HCT116 (cell line): ENCODE results near the gene GSG1L. TPM values are rescaled to one million over a fixed set of nuclear protein-coding genes. Genes with fewer than 3 reads are reported as not detected.

ENCODE experiments used
- ATAC-seq: fragments of 200-7000 bp; cut with Tn5 transposase; 2 replicates; pipeline ENCODE4 v1.9.1; 2020; ENCODE audit warnings: mild to moderate bottlenecking, moderate library complexity
- BruUV-seq: library from RNA; stranded (reverse); fragments of 400-500 nt; replicated peaks from 2 replicates; lab custom pipeline; 2021; lab: Mats Ljungman, UMichigan
- CTCF ChIA-PET: fragments of 300-600 bp; sonication (Branson Sonifier 250); formaldehyde crosslinking; loops from one replicate; lab custom pipeline; 2021; ENCODE audit warnings: antibody characterized with exemption; lab: Charles Lee
- POLR2A ChIA-PET: fragments of 300-600, 350-600 bp; sonication (Branson Sonifier 250); formaldehyde crosslinking; loops from one replicate; lab custom pipeline; 2021; ENCODE audit warnings: antibody characterized with exemption; lab: Charles Lee
- RAD21 ChIA-PET, 2 experiments: fragments of 300-600 bp; sonication (Branson Sonifier 250); formaldehyde crosslinking; loops; one replicate each; lab custom pipeline; 2023; ENCODE audit warnings: low total read pairs in 2 of 2; ENCODE audit not compliant: uncharacterized antibody in 2 of 2, unreplicated experiment in 2 of 2, low non-redundant PET in 1 of 2; lab: Charles Lee
- DNase-seq: peaks from one replicate; pipeline ENCODE4 v3.0.0-alpha.2; 2010; ENCODE audit warnings: low read depth, low spot score
- H2AFZ ChIP-seq: fragments of 200-600 bp; shearing (Covaris generic), sonication (generic); 2 replicates; pipeline ENCODE4 v1.6.1; 2017; ENCODE audit warnings: low read depth, mixed run types, mixed read lengths, antibody characterized with exemption, low read length; ENCODE audit not compliant: poor library complexity, severe bottlenecking
- H3K27ac ChIP-seq: 2 replicates; pipeline ENCODE4 v1.5.1; 2012; ENCODE audit warnings: low read depth, low read length
- H3K27me3 ChIP-seq: fragments of 200-600 bp; sonication (generic); 2 replicates; pipeline ENCODE4 v1.6.1; 2016; ENCODE audit warnings: mixed run types, low read length, mixed read lengths; ENCODE audit not compliant: insufficient read depth
- H3K36me3 ChIP-seq, 2 experiments: fragments of 200-500 bp in 1 of 2; fragments of 200-600 bp in 1 of 2; sonication (Bioruptor generic) in 1 of 2; sonication (generic) in 1 of 2; 2 replicates each; pipeline versions ENCODE4 v1.5.1 to v1.6.1; 2014 to 2016; ENCODE audit warnings: low read length in 2 of 2, inconsistent platforms in 1 of 2, mixed read lengths in 1 of 2, mixed run types in 1 of 2; ENCODE audit not compliant: insufficient read depth in 2 of 2, control insufficient read depth in 1 of 2
- H3K4me1 ChIP-seq, 2 experiments: fragments of 200-600 bp in 1 of 2; sonication (generic) in 1 of 2; 2 replicates each; pipeline versions ENCODE4 v1.5.1 to v1.6.1; 2012 to 2017; ENCODE audit warnings: low read length in 2 of 2, inconsistent platforms in 1 of 2, mild to moderate bottlenecking in 1 of 2, mixed read lengths in 1 of 2, mixed run types in 1 of 2, moderate library complexity in 1 of 2; ENCODE audit not compliant: insufficient read depth in 2 of 2, control insufficient read depth in 1 of 2
- H3K4me2 ChIP-seq: fragments of 200-600 bp; sonication (generic); 2 replicates; pipeline ENCODE4 v1.6.1; 2017; ENCODE audit warnings: mixed run types, low read length, mixed read lengths
- H3K4me3 ChIP-seq, 2 experiments: fragments of 200-600 bp in 1 of 2; sonication (generic) in 1 of 2; replicated peaks in 1 of 2; 2 replicates each; pipeline ENCODE4 v1.5.1; 2011 to 2016; ENCODE audit warnings: low read length in 2 of 2, control low read depth in 1 of 2, low read depth in 1 of 2, mild to moderate bottlenecking in 1 of 2, mixed read lengths in 1 of 2, mixed run types in 1 of 2
- H3K79me2 ChIP-seq: fragments of 200-600 bp; sonication (generic); 2 replicates; pipeline ENCODE4 v1.6.1; 2017; ENCODE audit warnings: mild to moderate bottlenecking, mixed run types, low read length, moderate library complexity, mixed read lengths; ENCODE audit not compliant: insufficient read depth
- H3K9ac ChIP-seq: fragments of 200-600 bp; sonication (generic); 2 replicates; pipeline ENCODE4 v1.6.1; 2016; ENCODE audit warnings: low read length, mixed read lengths
- H3K9me2 ChIP-seq: fragments of 200-600 bp; sonication (generic), shearing (Covaris generic); 2 replicates; pipeline ENCODE4 v1.6.1; 2017; ENCODE audit warnings: mixed run types, mild to moderate bottlenecking, moderate library complexity; ENCODE audit not compliant: insufficient read depth
- H3K9me3 ChIP-seq, 2 experiments: fragments of 200-500 bp in 1 of 2; fragments of 200-600 bp in 1 of 2; sonication (Bioruptor generic) in 1 of 2; sonication (generic) in 1 of 2; 2 replicates each; pipeline ENCODE4 v1.6.1; 2014 to 2017; ENCODE audit warnings: low read length in 2 of 2, mixed read lengths in 2 of 2, inconsistent platforms in 1 of 2, low read depth in 1 of 2, mild to moderate bottlenecking in 1 of 2, mixed run types in 1 of 2, moderate library complexity in 1 of 2; ENCODE audit not compliant: control insufficient read depth in 1 of 2, insufficient read depth in 1 of 2
- H4K20me1 ChIP-seq: fragments of 200-600 bp; sonication (generic), shearing (Covaris generic); 2 replicates; pipeline ENCODE4 v1.6.1; 2017; ENCODE audit warnings: mixed run types, mild to moderate bottlenecking, moderate library complexity; ENCODE audit not compliant: insufficient read depth
- CBX3 ChIP-seq: IDR thresholded peaks from 2 replicates; pipeline ENCODE4 v1.6.1; 2012; ENCODE audit warnings: low read depth
- CTCF ChIP-seq, 3 experiments: fragments of 200-600 bp in 1 of 3; sonication (generic) in 1 of 3; IDR thresholded peaks in 2 of 3; conservative IDR thresholded peaks in 1 of 3; 2 replicates each; pipeline ENCODE4 v1.5.1; 2012 to 2017; ENCODE audit warnings: low read depth in 2 of 3, low read length in 2 of 3, antibody characterized with exemption in 1 of 3, borderline replicate concordance in 1 of 3, control low read depth in 1 of 3, mild to moderate bottlenecking in 1 of 3, mixed read lengths in 1 of 3, mixed run types in 1 of 3, moderate library complexity in 1 of 3; ENCODE audit not compliant: insufficient read depth in 1 of 3
- EGR1 ChIP-seq: IDR thresholded peaks from 2 replicates; pipeline ENCODE4 v1.6.1; 2012; ENCODE audit warnings: low read depth
- EZH2phosphoT487 ChIP-seq: fragments of 200-600 bp; IDR thresholded peaks from 2 replicates; pipeline ENCODE4 v1.6.1; 2018; ENCODE audit warnings: antibody characterized with exemption, borderline replicate concordance
- FOSL1 ChIP-seq: IDR thresholded peaks from 2 replicates; pipeline ENCODE4 v1.6.1; 2012; ENCODE audit warnings: low read depth
- JUND ChIP-seq: IDR thresholded peaks from 2 replicates; pipeline ENCODE4 v1.6.1; 2012
- RAD21 ChIP-seq: IDR thresholded peaks from 2 replicates; pipeline ENCODE4 v1.6.1; 2012; ENCODE audit warnings: low read depth, mild to moderate bottlenecking
- REST ChIP-seq: IDR thresholded peaks from 2 replicates; pipeline ENCODE4 v1.6.1; 2012; ENCODE audit warnings: low read depth
- TCF7L2 ChIP-seq: IDR thresholded peaks from 2 replicates; pipeline ENCODE4 v1.7.0; 2011; ENCODE audit warnings: borderline replicate concordance, inconsistent platforms; ENCODE audit not compliant: insufficient read depth, insufficient read length; ENCODE audit errors: extremely low read depth
- YY1 ChIP-seq: IDR thresholded peaks from 2 replicates; pipeline ENCODE4 v1.6.1; 2011; ENCODE audit warnings: low read length, low read depth, moderate library complexity, mild to moderate bottlenecking; ENCODE audit not compliant: insufficient replicate concordance; ENCODE audit errors: extremely low read depth
- ZBTB33 ChIP-seq: IDR thresholded peaks from 2 replicates; pipeline ENCODE4 v1.6.1; 2011; ENCODE audit warnings: mild to moderate bottlenecking, low read length, moderate library complexity; ENCODE audit not compliant: insufficient replicate concordance; ENCODE audit errors: extremely low read depth
- ZFX ChIP-seq: fragments of 450-650 bp; IDR thresholded peaks from 2 replicates; pipeline ENCODE4 v1.6.1; 2017
- intact Hi-C: fragments of 100-400 bp; cut with micrococcal nuclease; formaldehyde crosslinking; loops from 2 replicates; pipeline ENCODE4 v1.10.0; 2022
- total RNA-seq: library from RNA; stranded (reverse); gene quantifications from one replicate; pipeline ENCODE4 v1.2.1, GENCODE V29; 2021; ENCODE audit not compliant: unreplicated experiment

The GSG1L gene
- total RNA-seq, 1 experiment from 2014 or later = not detected

GRCh38 chr16:27911486-27911885, 152.0 kb downstream of the GSG1L start:
- no peak overlapping the region for H3K27ac ChIP-seq
- H3K27me3 ChIP-seq = peaks cover 18% of the 10 kb centered on the region
- H3K4me3 ChIP-seq = no peak overlapping the region
- H3K9me2 ChIP-seq = no peaks in the 10 kb centered on the region
- no peak for ATAC-seq
- H3K4me2 ChIP-seq = no peak overlapping the region
- intact Hi-C loops = loop anchor here (10.0 kb wide), 1 partner anchor 117 kb away; no protein-coding TSS in a partner anchor
- no TSS peak for BruUV-seq
- ChIA-PET POLR2A (no interaction called here), RAD21 (no interaction called here), CTCF (no interaction called here)
- TF ChIP-seq ZFX = no peak
- TF ChIP-seq TCF7L2 = no peak
- TF ChIP-seq REST = no peak
- no peak for TF ChIP-seq CBX3
- TF ChIP-seq YY1 = no peak
- TF ChIP-seq EZH2phosphoT487 = no peak
- TF ChIP-seq FOSL1 = no peak
- no peak for TF ChIP-seq CTCF (IDR thresholded peaks at IDR 0.05 in 2 of 3, conservative IDR thresholded peaks at IDR 0.05 in 1 of 3; ENCODE audit: borderline replicate concordance in 1 of 3, insufficient read depth in 1 of 3, low read depth in 2 of 3, low read length in 2 of 3)
- no peak for TF ChIP-seq EGR1
- no peak for TF ChIP-seq RAD21
- no peak for TF ChIP-seq JUND
- TF ChIP-seq ZBTB33 = no peak
- H4K20me1 ChIP-seq = no peaks in the 10 kb centered on the region
- no peaks in the 10 kb centered on the region for H3K36me3 ChIP-seq
- H3K79me2 ChIP-seq = no peaks in the 10 kb centered on the region
- no peaks in the 10 kb centered on the region for H3K4me1 ChIP-seq
- no peak for DNase-seq
- H2AFZ ChIP-seq = no peak overlapping the region
- H3K9me3 ChIP-seq = no peaks in the 10 kb centered on the region
- no peak overlapping the region for H3K9ac ChIP-seq
